Left forelimb (tissue), 1 donor: ENCODE results near the gene KCNT2.
"Not testable (repeated sequence)": the region's sequence is repeated elsewhere in the genome, so short reads cannot be mapped to it uniquely, and the experiment has no call there.

Experiments used
- DNase-seq: peaks from one replicate; pipeline ENCODE4 v3.0.0-alpha.2; 2018; ENCODE audit warnings: low spot score

Gene KCNT2

GRCh38 chr1:196513821-196514220, 94.4 kb downstream of the KCNT2 start:
- DNase-seq: no peak

- no peak for DNase-seq
These were observed 97.8 kb downstream of the KCNT2 start for GRCh38 chr1:196510451-196510850.

GRCh38 chr1:196504224-196504623, 104.0 kb downstream of the KCNT2 start:
- not testable (repeated sequence) for DNase-seq

DNA sequence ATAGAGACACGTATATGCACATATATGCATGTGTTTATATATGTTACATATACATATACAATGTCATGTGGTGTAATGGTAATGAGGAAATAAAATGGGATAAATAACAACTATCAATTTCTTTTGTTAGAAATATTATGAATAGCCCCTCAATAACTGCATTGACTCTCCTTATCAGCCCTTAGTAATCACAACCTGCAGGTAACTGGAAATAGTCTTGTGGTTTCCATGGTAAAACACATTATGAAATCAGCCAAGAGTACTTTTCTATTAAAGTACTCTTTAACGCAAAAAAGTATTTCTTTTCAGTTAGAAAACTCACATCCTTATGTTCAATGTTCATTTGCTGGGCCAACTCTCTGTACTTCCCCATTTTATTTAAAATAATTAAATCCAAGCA, 105.8 kb downstream of the KCNT2 start:
- no peak for DNase-seq

- no peak for DNase-seq
These were observed 106.3 kb downstream of the KCNT2 start for GRCh38 chr1:196501760-196502428.

- DNase-seq: no peak
These were observed 110.4 kb downstream of the KCNT2 start for GRCh38 chr1:196497817-196498216.

DNA sequence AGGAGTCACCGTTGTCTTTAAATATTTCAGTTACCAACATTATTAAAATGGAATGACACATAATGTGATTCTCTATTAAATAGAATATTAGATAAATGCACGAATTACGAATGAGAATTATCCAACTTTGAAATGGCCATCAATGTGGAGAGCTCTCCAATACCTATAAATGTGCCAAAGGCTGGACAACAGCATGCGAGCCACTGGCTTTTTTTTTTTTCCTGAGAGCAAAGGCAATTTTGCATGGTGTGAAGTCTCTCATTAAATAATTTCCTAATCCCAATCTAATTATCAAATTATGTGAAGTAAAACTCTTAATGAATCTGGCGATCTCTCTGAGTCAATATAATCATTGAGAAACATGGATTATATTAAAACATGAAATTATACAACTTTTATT, 113.5 kb downstream of the KCNT2 start:
- DNase-seq: no peak

GRCh38 chr1:196493881-196494280, 114.4 kb downstream of the KCNT2 start:
- no peak for DNase-seq

GRCh38 chr1:196488579-196488978, 119.7 kb downstream of the KCNT2 start:
- no peak for DNase-seq

- DNase-seq: no peak
These were observed 121.9 kb downstream of the KCNT2 start for GRCh38 chr1:196486346-196486745.

DNA sequence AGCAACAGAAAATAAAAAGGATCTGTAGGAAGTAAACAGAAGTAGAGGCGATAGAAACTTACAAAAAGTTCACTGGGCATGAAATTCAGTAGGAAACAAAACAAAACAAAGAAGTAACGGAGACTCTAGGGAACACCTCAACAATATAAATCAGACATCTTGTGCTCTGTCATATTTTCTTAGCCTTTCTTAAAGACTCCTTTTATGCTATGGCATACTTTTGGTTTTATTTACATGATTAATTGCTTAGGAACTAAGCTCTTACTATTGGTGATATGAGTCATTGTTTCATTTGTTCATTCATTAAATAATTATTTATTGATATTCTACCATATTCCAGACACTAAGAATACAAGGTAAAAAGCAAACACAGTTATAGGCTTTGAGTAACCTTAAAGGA, 126.6 kb downstream of the KCNT2 start:
- no peak for DNase-seq

- no peak for DNase-seq
These were observed 131.0 kb downstream of the KCNT2 start for GRCh38 chr1:196477262-196477661.

- no peak for DNase-seq
These were observed 140.9 kb downstream of the KCNT2 start for GRCh38 chr1:196467230-196467925.

- no peak for DNase-seq
These were observed 141.6 kb downstream of the KCNT2 start for GRCh38 chr1:196466654-196467053.

GRCh38 chr1:196466166-196466565, 142.1 kb downstream of the KCNT2 start:
- no peak for DNase-seq

DNA sequence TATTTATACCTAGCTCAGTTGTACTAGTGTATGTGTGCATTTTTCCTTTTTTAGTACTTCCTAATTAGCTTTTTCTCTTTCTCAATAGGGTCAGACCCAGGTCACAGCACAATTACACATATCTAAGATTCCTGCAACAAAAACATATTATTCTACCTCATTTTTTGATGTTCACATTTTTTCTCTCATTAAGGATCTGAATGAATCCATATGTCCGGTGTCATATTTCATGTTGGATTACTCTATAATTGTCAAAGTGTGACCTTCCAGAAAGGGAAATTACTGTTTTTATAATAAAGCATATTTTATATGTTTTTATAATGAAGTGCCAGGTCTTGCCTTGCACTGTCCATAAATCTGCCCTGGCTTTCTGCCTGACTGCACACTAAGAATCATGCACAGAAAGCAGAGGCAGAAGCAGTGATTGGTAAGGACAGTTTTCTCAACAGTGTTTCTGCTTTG, 143.7 kb downstream of the KCNT2 start:
- DNase-seq: no peak

- DNase-seq: no peak
These were observed 146.2 kb downstream of the KCNT2 start for GRCh38 chr1:196462086-196462485.

DNA sequence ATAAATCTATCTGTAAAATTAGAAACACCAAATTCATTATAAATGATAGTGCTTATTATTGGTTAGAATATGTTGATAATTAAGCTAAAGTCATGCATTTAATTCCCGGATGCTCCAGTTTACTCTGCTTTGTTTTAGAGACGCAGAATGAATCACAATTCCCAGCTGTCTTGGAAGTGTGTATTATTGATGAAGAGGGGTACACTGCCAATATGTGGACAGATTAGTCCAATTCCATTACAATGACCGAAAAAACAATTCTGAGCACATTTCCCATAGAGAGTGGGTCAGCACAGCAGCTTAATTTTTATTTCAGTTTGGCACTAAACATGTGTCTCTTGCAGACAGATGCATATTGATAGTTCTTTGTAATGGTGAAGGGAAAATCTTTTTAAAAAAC, 146.7 kb downstream of the KCNT2 start:
- DNase-seq: no peak

- DNase-seq: no peak
These were observed 148.9 kb downstream of the KCNT2 start for GRCh38 chr1:196459383-196459782.

DNA sequence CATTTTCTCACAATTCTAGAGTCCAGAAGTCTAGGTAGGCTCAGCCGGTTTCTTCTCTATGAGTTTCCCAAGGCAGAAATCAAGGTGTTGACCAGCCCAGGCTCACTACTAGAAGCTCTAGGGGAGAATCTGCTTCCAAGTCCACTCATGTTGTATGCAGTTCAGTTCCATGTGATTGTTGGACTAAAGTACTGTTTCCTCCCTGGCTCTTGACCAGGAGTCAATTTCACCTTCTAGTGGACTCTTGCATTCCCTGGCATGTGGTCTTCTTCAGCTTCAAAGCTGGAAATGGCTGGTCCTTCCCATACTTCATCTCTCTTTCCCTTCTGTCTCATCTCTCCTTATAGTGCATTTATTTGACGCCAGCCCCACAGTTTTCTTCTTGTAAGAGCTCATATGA, 153.4 kb downstream of the KCNT2 start:
- no peak for DNase-seq

- DNase-seq: no peak
These were observed 157.1 kb downstream of the KCNT2 start for GRCh38 chr1:196451103-196451502.

GRCh38 chr1:196450143-196451095, 157.8 kb downstream of the KCNT2 start:
- DNase-seq: no peak

- DNase-seq: no peak
These were observed 158.8 kb downstream of the KCNT2 start for GRCh38 chr1:196449460-196449859.
